ENCODE measurements around the gene PNPLA6. TPM values are rescaled to one million over a fixed set of nuclear protein-coding genes. Genes with fewer than 3 reads are reported as not detected.
A peak's percentile ranks its signal among the peaks of the same experiment; 100 is the strongest.

The PNPLA6 gene
- total and polyA plus RNA-seq, 2 of the 13 experiments (the other 11 are each of a cell fraction or from before 2014, with no cell fraction given): 24.9 to 28.2 TPM

DNA sequence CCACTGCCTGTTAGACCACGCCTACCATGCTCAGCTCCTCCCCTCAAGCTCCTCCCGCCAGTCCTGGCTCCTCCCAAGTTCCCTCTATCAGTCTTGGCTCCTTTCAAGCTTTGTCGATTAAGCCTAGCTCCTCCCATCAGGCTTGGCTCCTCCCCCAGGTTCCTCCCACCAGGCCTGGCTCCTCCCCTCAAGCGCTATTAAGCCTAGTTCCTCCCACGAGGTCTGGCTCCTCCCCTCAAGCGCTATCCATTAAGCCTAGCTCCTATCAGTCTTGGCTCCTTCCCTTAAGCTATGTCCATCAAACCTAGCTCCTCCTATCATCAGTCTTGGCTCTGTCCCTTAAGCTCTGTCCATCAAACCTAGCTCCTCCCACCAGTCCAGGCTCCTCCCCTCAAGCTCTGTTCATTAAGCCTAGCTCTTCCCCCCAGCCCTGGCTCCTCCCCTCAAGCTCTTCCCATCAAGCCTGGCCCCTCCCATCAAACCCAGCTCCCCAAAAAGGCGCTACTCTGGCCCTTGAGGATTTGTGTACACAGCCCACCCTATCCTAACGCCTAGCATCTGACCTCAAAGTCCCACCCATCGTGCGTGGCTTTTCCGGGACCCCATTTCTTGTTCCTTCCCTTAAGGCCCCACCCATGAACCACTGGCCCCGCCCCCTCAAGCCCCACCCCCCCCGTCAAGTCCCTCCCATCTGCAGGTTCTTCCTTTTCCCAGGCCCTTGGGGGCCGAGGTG, 70.1 kb downstream of the PNPLA6 start:
- in situ Hi-C loops (cut with HindIII; ENCODE audit: extremely low pct_ligation_motif_present, low pct_unique_long_range_greater_than_20kb) (no loop called here), intact Hi-C loops (cut with micrococcal nuclease; ENCODE audit: unreplicated experiment) (no loop called here)
- H3K9me3 ChIP-seq (ENCODE audit: low read length): no peaks in the 10 kb centered on the region
- FAIRE-seq (no peak), DNase-seq (ENCODE audit: low spot score) (peak; percentile 57), ATAC-seq (peak; percentile 70)
- ChIA-PET POLR2A (interaction anchor here (1.4 to 1.9 kb wide), 2 partner anchors 10 to 24 kb away, joined by 8 to 21 read pairs; partner anchors contain the start of genes CAMSAP3, PET100 and XAB2), CTCF (ENCODE audit: low intra/inter-chr PET ratio, low total read pairs) (no interaction called here)
- H3K36me3 ChIP-seq (replicated peaks in 1 of 2; ENCODE audit: control insufficient read depth in 1 of 2, insufficient read depth in 2 of 2, low read length in 2 of 2): peaks cover 33 to 58% of the 10 kb centered on the region in 2 experiments
- H4K20me1 ChIP-seq (ENCODE audit: insufficient read depth, low read length): peaks cover 41% of the 10 kb centered on the region
- H3K4me1 ChIP-seq (ENCODE audit: insufficient read depth, low read length): no peaks in the 10 kb centered on the region; the same call in 1 of the 2 replicates
- H3K9ac ChIP-seq (ENCODE audit: insufficient read depth, low read depth, low read length): no peak overlapping the region
- H3K27me3 ChIP-seq (ENCODE audit: control insufficient read depth in 1 of 2, insufficient read depth in 2 of 2, low read length in 2 of 2): no peaks in the 10 kb centered on the region
- H3K27ac ChIP-seq (ENCODE audit: extremely low read length, insufficient read depth, low read length): no peak overlapping the region
- H3K4me3 ChIP-seq (replicated peaks in 1 of 3; ENCODE audit: insufficient read depth in 1 of 3, low read depth in 2 of 3, low read length in 3 of 3): no peak overlapping the region
- H3K4me2 ChIP-seq (ENCODE audit: low read depth, low read length): no peak overlapping the region
- no peak overlapping the region for H2AFZ ChIP-seq (ENCODE audit: low read length)
- BruUV-seq (replicated peaks): no TSS peak
- 92% methylated on average over 14 of the region's 14 CpGs for WGBS (ENCODE audit: low lambda C conversion rate)
- H3K79me2 ChIP-seq (ENCODE audit: insufficient read depth, low read length): peaks cover 36% of the 10 kb centered on the region
- TF ChIP-seq ZNF563 (CRISPR knock-in tag; IDR thresholded peaks at IDR 0.05) (no peak), ZNF569 (CRISPR knock-in tag; IDR thresholded peaks at IDR 0.05; ENCODE audit: borderline replicate concordance) (no peak)
- TF ChIP-seq, protein P1, sequence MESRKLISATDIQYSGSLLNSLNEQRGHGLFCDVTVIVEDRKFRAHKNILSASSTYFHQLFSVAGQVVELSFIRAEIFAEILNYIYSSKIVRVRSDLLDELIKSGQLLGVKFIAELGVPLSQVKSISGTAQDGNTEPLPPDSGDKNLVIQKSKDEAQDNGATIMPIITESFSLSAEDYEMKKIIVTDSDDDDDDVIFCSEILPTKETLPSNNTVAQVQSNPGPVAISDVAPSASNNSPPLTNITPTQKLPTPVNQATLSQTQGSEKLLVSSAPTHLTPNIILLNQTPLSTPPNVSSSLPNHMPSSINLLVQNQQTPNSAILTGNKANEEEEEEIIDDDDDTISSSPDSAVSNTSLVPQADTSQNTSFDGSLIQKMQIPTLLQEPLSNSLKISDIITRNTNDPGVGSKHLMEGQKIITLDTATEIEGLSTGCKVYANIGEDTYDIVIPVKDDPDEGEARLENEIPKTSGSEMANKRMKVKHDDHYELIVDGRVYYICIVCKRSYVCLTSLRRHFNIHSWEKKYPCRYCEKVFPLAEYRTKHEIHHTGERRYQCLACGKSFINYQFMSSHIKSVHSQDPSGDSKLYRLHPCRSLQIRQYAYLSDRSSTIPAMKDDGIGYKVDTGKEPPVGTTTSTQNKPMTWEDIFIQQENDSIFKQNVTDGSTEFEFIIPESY (CRISPR knock-in tag; IDR thresholded peaks at IDR 0.05): peak; percentile 67; the same call in 1 of the 2 replicates

DNA sequence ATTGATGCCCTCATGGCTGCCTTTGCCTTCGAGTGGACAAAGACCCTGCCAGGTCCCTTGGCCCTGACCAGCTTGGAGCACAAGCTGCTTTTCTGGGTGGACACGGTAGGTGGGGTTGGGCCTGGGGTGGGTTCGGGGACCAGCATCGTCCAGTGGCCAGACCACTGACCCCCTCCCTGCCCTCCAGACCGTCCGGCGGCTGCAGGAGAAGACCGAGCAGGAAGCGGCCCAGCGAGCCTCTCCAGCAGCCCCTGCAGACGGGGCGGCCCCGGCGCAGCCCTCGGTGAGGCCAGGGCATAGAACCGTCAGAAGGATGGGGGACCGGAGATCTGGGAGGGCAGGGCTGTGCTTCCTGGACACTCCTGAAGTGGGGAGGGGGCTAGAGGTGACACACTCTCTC, 70.8 kb downstream of the PNPLA6 start:
- no TSS peak for BruUV-seq (replicated peaks)
- no peak for FAIRE-seq
- TF ChIP-seq, protein P2, sequence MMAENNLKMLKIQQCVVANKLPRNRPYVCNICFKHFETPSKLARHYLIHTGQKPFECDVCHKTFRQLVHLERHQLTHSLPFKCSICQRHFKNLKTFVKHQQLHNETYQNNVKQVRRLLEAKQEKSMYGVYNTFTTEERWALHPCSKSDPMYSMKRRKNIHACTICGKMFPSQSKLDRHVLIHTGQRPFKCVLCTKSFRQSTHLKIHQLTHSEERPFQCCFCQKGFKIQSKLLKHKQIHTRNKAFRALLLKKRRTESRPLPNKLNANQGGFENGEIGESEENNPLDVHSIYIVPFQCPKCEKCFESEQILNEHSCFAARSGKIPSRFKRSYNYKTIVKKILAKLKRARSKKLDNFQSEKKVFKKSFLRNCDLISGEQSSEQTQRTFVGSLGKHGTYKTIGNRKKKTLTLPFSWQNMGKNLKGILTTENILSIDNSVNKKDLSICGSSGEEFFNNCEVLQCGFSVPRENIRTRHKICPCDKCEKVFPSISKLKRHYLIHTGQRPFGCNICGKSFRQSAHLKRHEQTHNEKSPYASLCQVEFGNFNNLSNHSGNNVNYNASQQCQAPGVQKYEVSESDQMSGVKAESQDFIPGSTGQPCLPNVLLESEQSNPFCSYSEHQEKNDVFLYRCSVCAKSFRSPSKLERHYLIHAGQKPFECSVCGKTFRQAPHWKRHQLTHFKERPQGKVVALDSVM (CRISPR knock-in tag; IDR thresholded peaks at IDR 0.05): no peak
- TF ChIP-seq THAP9 (CRISPR knock-in tag; IDR thresholded peaks at IDR 0.05; ENCODE audit: borderline replicate concordance) (no peak), JUN (CRISPR knock-in tag; IDR thresholded peaks at IDR 0.05) (no peak), ZNF383 (CRISPR knock-in tag; IDR thresholded peaks at IDR 0.05; ENCODE audit: borderline replicate concordance) (no peak), RBFOX2 (IDR thresholded peaks at IDR 0.05; ENCODE audit: low read depth, low read length) (peak; percentile 47; the same call in 1 of the 2 replicates)

More for the DNA sequence above, 70.8 kb downstream of the PNPLA6 start:
- intact Hi-C loops (cut with micrococcal nuclease; ENCODE audit: unreplicated experiment) (no loop called here), in situ Hi-C loops (cut with HindIII; ENCODE audit: extremely low pct_ligation_motif_present, low pct_unique_long_range_greater_than_20kb) (no loop called here)
- Histone ChIP-seq H3K4me1 (ENCODE audit: insufficient read depth, low read length) (no peaks in the 10 kb centered on the region; the same call in 1 of the 2 replicates), H3K36me3 (replicated peaks in 1 of 2; ENCODE audit: control insufficient read depth in 1 of 2, insufficient read depth in 2 of 2, low read length in 2 of 2) (peaks cover 38 to 61% of the 10 kb centered on the region in 2 experiments), H3K27me3 (ENCODE audit: control insufficient read depth in 1 of 2, insufficient read depth in 2 of 2, low read length in 2 of 2) (no peaks in the 10 kb centered on the region), H3K4me2 (ENCODE audit: low read depth, low read length) (no peak overlapping the region), H4K20me1 (ENCODE audit: insufficient read depth, low read length) (peaks cover 35% of the 10 kb centered on the region), H3K4me3 (replicated peaks in 1 of 3; ENCODE audit: insufficient read depth in 1 of 3, low read depth in 2 of 3, low read length in 3 of 3) (no peak overlapping the region), H2AFZ (ENCODE audit: low read length) (no peak overlapping the region), H3K9ac (ENCODE audit: insufficient read depth, low read depth, low read length) (no peak overlapping the region), H3K27ac (ENCODE audit: extremely low read length, insufficient read depth, low read length) (no peak overlapping the region), H3K79me2 (ENCODE audit: insufficient read depth, low read length) (peaks cover 30% of the 10 kb centered on the region), H3K9me3 (ENCODE audit: low read length) (no peaks in the 10 kb centered on the region)
- WGBS (ENCODE audit: low lambda C conversion rate): 95% methylated on average over 17 of the region's 17 CpGs
- DNase-seq (ENCODE audit: low spot score): no peak
- ChIA-PET CTCF (ENCODE audit: low intra/inter-chr PET ratio, low total read pairs) (no interaction called here), POLR2A (interaction anchor here (1.4 to 1.9 kb wide), 2 partner anchors 10 to 24 kb away, joined by 8 to 21 read pairs; partner anchors contain the start of genes CAMSAP3, PET100 and XAB2)
- ATAC-seq: no peak

All from HepG2 (cell line).